HG02943 (cell line): ENCODE measurements around the gene KCNIP1.

ENCODE experiments used
- ATAC-seq: cut with Tn5 transposase; IDR thresholded peaks from one replicate; pipeline ENCODE4 v1.9.1; 2021; ENCODE audit warnings: mild to moderate bottlenecking, low read depth, moderate library complexity; ENCODE audit not compliant: unreplicated experiment

KCNIP1 gene

DNA sequence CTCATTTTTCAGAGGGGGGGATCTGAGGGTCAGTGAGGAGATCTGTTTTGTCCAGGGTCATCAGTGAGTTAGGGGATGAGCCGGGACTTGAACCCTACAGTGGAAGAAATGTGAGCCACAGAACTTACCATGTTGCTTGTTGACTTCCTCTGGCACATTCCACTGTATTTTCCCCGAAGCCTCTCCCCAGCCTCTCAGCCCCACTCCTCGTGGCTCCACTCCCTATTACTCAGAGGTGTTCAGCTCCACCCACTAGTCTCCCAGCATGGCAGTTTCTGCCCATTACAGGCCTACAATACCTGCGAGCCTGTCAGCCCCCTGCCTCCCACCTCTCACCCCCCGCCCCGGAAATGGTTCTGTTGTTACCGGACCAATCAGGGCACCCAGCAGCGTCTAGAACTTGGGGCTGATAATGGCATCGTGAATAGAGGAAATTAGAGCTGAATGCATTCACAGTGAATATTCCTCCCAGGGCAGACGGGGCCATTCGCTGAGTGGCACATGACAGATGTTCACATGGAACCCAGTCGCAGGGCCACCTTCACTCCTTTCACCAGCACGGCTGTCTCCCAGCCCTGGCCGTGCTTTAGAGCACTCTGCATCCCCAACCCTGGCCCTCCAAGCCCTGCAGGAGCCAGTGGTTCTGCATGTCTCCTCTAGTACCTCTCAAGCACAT is 81.6 kb downstream of the KCNIP1 start:
- no peak for ATAC-seq

DNA sequence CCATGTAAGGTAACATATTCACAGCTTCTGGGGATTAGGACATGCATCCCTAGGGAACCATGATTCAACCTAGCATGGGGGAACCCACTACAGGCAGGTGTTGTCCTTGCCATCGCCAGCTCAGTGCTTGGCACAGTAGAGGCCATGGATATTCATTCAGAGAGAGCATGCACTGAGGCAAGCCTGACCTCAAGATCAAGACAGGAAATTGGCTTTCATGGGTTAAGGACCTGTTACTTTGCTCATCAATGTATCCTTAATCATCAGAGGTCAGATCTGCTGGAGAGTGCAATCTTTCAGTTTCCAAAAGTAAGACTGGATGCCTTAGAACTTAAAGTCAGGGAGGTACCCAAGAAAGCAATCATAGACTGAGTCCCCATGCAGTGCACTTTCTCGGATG is 84.0 kb downstream of the KCNIP1 start:
- no peak for ATAC-seq

DNA sequence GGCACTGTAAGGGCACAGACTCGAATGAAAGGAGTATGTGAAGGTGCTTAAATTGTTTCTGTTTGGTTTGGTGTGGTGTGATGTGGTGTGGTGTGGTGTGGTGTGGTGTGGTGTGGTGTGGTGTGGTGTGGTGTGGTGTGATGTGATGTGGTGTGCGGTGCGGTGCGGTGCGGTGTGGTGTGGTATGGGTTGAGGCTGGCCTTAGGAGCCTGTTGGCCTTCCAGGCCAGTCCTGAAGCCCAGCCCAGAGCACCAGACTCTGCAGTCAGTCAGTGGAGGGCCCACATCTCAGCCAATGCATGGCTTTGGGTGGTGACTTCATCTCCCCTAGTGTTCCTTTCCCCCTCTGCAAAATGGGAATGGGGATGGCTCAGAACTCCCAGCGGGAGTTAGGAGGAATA is 85.8 kb downstream of the KCNIP1 start:
- no peak for ATAC-seq

DNA sequence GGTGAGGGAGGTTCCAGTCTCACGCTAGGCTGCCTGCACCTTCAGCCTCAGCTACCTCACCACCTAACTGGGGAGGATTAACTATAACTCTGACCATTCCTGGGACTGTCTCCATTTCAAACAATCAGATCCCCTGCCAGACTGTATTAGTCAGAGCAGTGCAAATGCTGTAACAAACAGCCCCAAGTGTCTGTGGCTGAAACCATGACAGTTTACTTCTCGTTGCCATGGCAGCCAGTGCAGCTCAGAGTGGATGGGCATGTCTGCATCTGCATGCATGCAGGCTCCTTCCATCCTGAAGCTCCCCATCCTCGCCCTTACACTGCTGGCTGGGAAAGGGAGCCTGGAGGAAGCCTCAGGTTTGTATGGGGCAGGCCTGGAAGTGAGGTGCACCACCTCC is 86.7 kb downstream of the KCNIP1 start:
- ATAC-seq, result no peak

DNA sequence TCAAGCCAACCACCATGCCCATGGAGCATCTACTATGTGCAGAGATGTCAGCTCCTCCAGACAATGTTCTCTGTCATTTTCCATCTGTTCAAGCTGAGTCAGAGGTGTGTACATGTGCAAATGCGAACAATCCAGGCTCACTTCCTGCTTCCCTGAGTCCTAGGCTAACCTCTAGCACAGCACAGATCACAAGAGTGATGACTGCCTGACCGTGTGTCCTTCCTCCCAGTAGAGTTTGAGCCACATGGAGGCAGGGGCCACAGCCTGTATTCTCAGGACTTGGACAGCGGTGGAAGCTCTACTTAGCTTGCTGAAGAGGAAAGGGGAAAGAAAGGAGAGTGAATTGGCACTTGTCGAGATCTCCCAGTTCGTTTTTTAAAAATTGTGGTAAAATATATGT is 87.2 kb downstream of the KCNIP1 start:
- ATAC-seq, result no peak

DNA sequence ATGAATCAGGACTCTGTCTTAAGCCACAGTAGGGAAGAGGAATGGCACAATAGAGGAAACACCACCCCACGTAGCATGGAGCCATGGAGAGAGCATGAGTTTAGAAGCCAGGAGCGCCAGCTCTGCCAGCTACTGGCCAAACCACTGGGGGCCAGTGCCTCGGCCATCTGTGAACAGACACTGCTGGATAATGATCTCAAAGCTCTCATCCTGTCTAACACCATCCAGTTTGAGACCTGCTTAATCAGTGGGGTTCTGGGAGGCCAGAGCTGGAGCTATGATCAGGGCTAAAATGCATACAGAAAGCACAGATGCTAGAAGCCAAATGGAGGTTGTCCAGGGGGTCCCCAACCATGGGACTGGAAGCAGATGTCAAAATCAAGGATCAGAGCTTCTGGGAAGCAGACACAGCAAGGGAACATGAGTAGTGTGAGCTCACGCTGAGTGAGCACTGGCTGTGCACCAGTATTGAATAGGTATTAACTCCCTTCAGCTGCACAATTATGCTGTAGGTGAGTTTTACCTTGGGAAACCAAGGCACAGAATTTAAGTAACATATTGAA is 92.7 kb downstream of the KCNIP1 start:
- ATAC-seq, result no peak

DNA sequence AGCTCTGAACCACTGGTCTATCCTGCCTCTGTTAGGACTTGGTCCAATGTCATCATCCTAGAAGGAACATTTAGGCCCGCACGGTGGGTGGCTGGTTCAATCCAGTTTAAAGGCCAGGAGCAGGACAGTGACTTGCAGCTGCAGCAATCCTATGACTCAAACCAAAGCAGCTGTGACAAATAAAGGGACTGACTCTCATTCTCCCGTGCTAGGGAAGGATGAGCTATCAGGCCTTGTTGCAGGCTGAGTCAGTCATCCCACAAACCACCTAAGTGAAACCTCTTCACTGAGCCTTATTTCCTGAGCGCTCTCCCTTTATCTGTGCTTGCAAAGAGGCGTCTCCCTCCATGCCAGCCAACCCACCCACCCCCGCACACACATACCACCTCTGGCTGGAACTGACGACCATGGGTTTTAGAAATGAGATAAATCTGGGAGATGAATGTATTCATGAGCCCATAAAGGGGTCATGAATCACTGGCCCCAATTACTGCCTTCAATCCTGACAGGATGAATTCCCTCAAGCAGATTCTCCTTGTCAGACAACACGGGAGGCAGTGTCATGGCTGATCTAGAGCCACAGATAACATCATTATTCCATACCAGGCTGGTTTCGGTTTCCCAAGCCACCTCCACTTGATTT is 93.4 kb downstream of the KCNIP1 start:
- no peak for ATAC-seq

DNA sequence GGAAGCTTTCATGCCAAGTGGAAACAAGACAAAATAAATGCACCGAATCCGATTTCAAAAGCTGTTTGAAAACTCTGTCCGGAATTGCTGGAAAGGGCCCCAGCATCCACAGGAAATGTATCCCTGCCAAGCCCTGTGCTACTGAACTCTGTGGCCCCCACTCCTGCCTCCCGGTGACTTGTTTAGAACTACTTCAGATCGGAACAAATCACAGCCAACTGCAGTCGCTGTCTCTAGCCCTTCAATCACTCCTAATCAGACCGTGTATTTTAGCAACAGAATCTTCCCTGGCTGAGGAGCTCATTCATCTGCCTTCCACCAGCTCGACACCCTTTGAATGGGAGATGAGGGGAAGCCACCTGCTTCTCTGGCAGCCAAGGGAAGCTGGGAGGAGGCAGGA is 94.1 kb downstream of the KCNIP1 start:
- no peak for ATAC-seq

DNA sequence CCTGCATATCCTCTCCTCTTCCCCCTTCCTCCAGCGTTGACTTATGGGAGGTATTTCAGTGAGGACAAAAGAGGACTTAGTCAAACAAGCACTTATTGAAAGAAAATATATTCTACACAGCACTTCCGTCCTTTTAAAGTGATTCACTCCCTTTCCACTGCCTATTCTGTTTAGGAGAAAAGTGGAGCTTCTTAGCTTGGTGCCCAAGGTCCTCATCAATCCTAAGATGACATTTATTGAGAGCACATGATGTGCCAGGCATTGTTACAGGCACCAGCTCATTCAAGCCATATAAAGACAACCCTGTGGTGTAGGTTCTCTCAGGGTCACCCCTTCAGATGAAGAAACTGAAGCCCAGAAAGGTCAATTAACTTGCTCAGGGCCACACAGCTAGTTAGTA is 95.9 kb downstream of the KCNIP1 start:
- ATAC-seq, result no peak

DNA sequence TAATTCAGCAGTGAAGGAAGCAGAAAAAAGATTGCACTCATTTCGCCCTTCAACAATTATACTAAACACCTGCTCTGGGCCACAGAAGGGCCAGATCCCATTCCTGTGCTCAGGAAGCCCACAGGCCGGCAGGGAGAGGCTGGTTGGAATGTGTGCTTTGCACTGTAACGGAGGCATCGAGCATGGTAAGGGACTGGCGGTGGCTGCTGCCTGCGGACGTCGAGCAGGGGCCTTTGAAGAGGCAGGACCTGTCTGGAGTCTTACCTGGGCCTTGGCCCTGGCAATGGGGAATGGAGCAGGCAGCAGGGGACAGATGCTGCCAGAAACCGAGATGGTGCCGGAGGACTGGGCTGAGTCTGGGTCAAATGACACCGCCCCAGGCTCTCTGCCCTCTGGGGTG is 97.8 kb downstream of the KCNIP1 start:
- no peak for ATAC-seq

DNA sequence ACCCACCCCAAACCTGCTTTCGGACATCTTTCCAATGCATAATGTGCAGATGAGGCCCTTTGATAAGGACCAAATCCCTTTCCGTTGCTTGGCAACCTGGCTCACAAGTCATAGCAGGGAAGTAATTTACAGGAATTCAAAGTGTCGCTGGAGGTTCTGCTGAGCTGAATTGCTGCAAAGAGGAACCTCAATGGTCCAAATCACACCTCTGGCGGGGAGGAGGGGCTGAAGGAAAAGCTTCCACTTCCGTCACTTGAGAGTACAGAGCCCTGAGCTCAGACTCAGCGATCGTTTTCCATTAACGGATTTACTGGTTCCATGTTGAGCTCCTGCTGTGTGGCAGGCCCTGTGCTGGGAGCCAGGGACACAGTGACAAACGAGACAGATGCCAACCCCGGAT is 99.3 kb downstream of the KCNIP1 start:
- no peak for ATAC-seq

DNA sequence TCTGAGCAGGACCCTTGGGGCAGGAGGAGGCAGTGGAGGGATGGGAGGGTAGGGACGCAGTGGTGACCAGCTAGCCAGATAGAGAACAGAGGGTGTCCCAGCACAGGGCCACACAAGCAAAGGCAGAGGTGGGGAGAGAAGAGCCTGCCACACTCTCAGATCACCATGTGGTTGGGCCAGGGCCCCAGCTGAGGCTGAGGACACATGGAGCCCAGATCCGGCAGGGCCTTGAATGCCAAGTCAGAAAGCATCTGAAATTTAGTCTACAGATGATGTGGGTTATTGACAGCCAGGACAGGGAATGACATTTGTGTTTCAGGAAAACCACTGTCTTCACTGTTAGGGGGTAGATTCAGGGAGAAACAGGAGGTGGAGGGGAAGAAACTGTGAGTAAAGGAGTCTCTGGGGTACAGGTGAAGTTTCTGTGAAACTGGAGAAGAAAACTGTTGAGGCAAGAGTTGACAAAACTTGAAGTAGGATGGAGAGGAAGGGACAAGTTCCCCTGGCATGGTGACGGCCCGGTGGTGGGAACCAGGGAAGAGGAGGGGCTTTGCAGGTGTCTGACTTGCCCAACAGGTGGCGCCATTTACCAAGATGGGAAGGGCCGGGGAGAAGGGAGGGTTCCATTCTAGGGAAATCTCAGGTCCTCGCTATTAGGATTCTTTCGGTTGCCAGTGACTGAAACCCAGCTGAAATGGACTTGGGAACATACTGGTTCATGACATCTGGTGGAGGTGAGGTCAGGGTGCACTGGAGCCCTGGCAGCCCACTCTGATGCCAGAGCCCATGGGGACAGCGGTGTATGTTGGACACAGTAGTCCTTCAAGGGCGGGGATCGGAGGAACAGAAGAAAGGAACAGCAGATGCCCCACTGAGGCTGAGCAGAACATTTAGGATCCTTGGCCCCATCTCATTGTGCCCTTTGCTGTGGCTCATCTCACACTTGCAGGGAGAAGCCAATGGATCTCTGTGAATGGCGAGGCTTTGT is 100.1 kb downstream of the KCNIP1 start:
- no peak for ATAC-seq

DNA sequence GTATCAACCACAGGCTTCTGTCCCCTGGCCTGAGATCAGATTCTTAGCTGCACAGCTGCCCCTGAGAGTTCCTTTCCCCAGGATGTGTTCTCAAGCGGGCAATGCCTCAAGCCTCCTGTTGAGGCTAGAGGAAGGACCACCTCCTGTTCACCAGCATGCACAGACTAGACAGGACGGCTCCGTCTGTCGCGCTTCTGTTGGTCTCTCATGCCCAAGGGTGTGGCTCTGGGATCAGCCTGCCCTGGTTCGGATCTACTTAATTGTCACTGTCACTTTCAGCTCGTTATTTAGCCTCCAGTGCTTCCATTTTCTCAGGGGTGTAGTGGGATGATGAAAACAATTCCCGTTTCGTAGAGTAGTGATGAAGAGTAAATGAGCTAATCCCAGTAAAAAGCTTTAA is 103.1 kb downstream of the KCNIP1 start:
- no peak for ATAC-seq

DNA sequence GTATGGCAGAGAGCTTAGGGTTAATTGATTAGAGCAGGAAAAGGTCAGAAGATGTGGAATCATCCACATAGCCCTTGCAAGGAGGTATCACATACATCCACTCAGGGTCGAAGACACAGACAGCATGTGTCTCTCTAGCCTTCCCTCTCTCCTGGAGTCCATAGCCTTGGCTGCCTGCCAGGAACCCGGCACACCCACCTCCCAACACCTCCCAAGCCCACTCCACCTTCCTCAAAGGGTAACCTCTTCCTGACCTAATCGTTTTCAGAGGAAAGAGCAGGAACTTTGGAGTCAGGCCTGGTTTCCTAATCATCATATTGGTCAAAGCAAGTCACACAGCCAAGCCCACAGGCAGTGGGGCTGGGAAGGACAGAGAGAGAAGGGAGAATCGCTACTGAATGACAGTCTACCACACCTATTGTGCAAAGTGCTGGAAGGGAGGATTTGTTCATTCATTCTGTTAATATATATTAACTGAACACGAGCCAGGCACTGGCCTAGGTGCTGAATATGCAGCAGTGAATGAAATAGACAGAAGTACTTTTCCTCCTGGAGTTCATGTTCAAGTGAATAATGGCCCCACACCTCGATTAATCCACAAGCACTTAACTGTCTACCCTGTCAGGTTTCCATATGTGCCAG is 107.8 kb downstream of the KCNIP1 start:
- no peak for ATAC-seq

DNA sequence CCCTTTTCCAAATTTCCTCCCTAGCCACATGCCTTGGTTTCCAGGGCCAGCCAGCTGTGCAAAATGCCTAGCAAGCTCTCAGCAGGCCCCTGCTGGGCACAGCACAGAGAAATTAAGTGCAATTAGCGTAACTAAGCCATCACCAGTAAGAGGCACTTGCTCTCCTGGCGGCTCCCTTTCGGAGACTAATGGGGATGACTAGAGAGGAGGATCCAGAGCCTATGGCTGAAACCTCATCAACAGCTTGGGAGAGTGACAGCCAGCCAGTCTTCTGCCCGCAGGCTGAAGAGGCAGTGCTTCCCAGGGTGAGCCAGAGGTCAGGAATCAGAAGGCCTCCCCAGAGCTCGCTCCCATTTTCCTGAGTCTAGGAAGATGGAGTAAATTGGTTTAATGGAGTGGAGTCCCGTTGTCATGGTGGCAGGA is 108.4 kb downstream of the KCNIP1 start:
- no peak for ATAC-seq

DNA sequence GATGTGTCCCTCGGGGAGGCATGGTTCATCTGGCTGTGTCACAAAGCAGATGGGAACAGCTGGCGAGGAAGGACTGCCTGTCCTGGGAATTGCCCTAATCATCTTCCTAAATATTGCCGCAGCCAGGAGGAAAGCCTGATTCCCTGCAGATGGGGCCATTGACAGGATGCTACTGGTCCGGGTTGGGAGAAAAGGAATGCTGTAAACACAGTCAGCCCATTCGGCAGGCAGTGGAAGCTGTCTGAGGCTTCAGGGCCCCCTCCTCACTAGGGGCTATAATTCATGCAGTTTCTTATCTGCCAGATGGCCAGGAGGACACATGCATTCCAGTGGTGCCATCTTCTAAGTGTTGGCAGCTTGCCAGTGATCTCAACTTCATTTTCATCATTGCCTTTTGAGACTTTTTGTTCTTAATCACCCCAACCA is 110.3 kb downstream of the KCNIP1 start:
- no peak for ATAC-seq

DNA sequence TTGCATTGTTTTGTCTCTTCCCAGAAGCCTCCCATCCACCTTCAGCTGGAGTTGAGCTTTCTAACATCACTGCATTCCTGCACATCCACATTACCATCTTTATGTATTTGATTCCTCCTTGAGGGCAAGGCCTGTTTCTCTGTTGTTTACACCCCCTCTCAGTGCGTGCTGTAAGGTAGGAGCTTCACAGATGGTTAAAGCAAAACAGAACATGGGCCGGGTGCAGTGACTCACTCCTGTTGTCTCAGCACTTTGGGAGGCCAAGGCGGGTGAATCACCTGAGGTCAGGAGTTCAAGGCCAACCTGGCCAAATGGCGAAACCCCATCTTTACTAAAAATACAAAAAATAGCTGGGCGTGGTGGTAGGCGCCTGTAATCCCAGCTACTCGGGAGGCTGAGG is 110.9 kb downstream of the KCNIP1 start:
- no peak for ATAC-seq

DNA sequence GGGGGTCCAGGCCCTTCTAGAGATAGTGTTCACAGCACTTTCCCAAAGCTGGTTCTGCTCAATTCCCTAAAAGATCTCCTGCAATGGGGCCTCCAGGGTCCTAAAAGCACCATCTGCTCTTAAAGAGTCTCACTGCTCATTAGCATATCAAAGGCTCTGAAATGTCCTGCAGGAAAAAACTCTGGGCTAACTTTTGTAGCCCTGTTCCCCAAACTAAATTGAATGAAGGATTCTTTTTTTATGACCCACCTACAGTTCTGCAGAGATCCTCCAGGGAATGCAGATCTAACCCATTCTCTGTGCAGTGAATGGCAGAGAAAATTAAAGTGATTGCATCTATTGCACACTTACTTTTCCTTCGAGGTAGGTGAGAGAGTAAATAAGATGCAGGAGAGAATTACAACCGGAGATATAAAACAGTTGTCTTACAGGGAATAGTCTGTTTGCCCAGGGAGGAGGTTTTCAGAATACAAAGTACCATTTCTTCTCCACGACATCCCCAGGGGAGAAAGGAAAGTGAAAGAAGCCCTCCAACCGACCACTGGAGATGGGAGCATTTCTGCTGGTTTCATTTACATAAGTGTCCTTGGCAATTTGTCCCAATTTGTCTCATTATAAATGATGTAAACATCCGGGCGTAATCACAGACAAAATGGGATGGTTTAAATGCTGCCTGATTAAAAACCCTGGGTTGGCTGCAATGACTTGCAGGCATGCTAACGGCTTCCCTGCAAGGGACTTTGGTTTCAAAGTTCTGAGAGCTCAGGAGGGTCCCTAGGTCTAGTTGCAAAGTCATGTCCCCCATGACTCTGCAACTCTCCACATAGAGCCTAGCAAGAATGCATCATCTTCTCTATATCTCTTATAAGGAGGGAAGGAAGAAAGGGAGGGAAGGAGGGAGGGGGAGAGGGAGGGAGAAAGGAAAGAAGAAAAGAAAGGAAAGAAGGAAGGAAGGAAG is 114.0 kb downstream of the KCNIP1 start:
- ATAC-seq, result no peak

DNA sequence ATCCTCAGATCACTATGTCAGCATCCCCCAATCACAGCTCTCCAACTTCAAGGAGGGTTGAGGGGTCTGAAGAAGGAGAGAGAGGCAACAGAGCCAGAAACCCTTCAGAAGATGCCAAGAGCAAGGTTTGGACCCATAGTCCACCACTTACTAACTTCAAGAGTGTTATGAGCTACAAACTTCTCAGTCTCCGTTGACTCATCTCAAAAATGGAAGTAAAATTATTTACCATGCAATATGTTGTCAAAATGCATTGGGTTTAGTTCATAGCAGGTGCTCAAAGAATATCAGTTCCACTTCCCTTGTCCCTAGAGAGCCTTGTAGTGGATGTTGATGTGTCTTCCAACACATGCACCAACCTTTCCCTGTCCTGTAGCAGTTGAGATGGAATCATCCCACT is 116.0 kb downstream of the KCNIP1 start:
- ATAC-seq, result no peak
